ENCODE measurements around the gene AP5S1. TPM values are rescaled to one million over a fixed set of nuclear protein-coding genes. Genes with fewer than 3 reads are reported as not detected.
A peak's percentile ranks its signal among the peaks of the same experiment; 100 is the strongest.

The AP5S1 gene
- polyA plus RNA-seq, 1 donor from 2014 or later: 11.3 TPM

- no peaks in the 10 kb centered on the region for H3K79me2 ChIP-seq (replicated peaks; ENCODE audit: insufficient read depth, low read length)
Observed at GRCh38 chr20:3796477-3797225, 23.7 kb upstream of the AP5S1 start.

GRCh38 chr20:3797226-3797545 is 23.2 kb upstream of the AP5S1 start:
- Histone ChIP-seq H3K27me3 (ENCODE audit: insufficient read depth, low read depth, low read length) (no peaks in the 10 kb centered on the region), H3K4me2 (ENCODE audit: low read length) (no peak overlapping the region), H4K20me1 (ENCODE audit: insufficient read depth) (no peaks in the 10 kb centered on the region), H3K79me2 (replicated peaks; ENCODE audit: insufficient read depth, low read length) (no peaks in the 10 kb centered on the region), H3K27ac (ENCODE audit: low read length) (no peak overlapping the region), H3K9me2 (ENCODE audit: insufficient read depth, low read length) (no peaks in the 10 kb centered on the region), H3K4me3 (ENCODE audit: low read length) (no peak overlapping the region), H3K9me3 (ENCODE audit: low read length) (no peaks in the 10 kb centered on the region), H3F3A (ENCODE audit: insufficient read depth, low read length, poor library complexity, severe bottlenecking) (no peaks in the 10 kb centered on the region), H2AFZ (ENCODE audit: low read depth, low read length) (no peak overlapping the region), H3K9ac (ENCODE audit: low read length) (no peak overlapping the region), H3K36me3 (ENCODE audit: insufficient read depth, low read length) (no peaks in the 10 kb centered on the region)
- no peak for TF ChIP-seq REST (IDR thresholded peaks at IDR 0.05; ENCODE audit: borderline replicate concordance)
- TF ChIP-seq TAF1 (IDR thresholded peaks at IDR 0.05; ENCODE audit: low read depth): no peak
- TF ChIP-seq MXI1 (conservative IDR thresholded peaks at IDR 0.05; ENCODE audit: poor library complexity, severe bottlenecking): no peak
- TF ChIP-seq EP300 (conservative IDR thresholded peaks at IDR 0.05; ENCODE audit: poor library complexity, severe bottlenecking): no peak
- no peak for TF ChIP-seq EZH2 (IDR thresholded peaks at IDR 0.05; ENCODE audit: borderline replicate concordance, insufficient read depth, low read length, poor library complexity, severe bottlenecking)
- TF ChIP-seq RAD21 (conservative IDR thresholded peaks at IDR 0.05): no peak
- no peak for TF ChIP-seq POLR2AphosphoS5 (IDR thresholded peaks at IDR 0.05)
- no peak for TF ChIP-seq SMC3 (conservative IDR thresholded peaks at IDR 0.05; ENCODE audit: poor library complexity)

More at GRCh38 chr20:3796477-3797225, 23.7 kb upstream of the AP5S1 start:
- H3K9ac ChIP-seq (ENCODE audit: low read length): no peak overlapping the region
- H3K4me3 ChIP-seq (ENCODE audit: low read length): peak overlapping the region; percentile 79
- no peak overlapping the region for H3K4me2 ChIP-seq (ENCODE audit: low read length)
- no peak overlapping the region for H3K27ac ChIP-seq (ENCODE audit: low read length)
- H3K9me2 ChIP-seq (ENCODE audit: insufficient read depth, low read length): no peaks in the 10 kb centered on the region
- no peaks in the 10 kb centered on the region for H3F3A ChIP-seq (ENCODE audit: insufficient read depth, low read length, poor library complexity, severe bottlenecking)
- H2AFZ ChIP-seq (ENCODE audit: low read depth, low read length): no peak overlapping the region
- no peaks in the 10 kb centered on the region for H3K36me3 ChIP-seq (ENCODE audit: insufficient read depth, low read length)
- TF ChIP-seq RAD21 (conservative IDR thresholded peaks at IDR 0.05) (no peak), MXI1 (conservative IDR thresholded peaks at IDR 0.05; ENCODE audit: poor library complexity, severe bottlenecking) (no peak), REST (IDR thresholded peaks at IDR 0.05; ENCODE audit: borderline replicate concordance) (no peak), EP300 (conservative IDR thresholded peaks at IDR 0.05; ENCODE audit: poor library complexity, severe bottlenecking) (no peak), TAF1 (IDR thresholded peaks at IDR 0.05; ENCODE audit: low read depth) (no peak), EZH2 (IDR thresholded peaks at IDR 0.05; ENCODE audit: borderline replicate concordance, insufficient read depth, low read length, poor library complexity, severe bottlenecking) (no peak), POLR2AphosphoS5 (IDR thresholded peaks at IDR 0.05) (no peak), CTCF (IDR thresholded peaks at IDR 0.05; ENCODE audit: poor library complexity, severe bottlenecking) (no peak), SMC3 (conservative IDR thresholded peaks at IDR 0.05; ENCODE audit: poor library complexity) (no peak)
- H3K9me3 ChIP-seq (ENCODE audit: low read length): no peaks in the 10 kb centered on the region
- no peaks in the 10 kb centered on the region for H4K20me1 ChIP-seq (ENCODE audit: insufficient read depth)
- H3K27me3 ChIP-seq (ENCODE audit: insufficient read depth, low read depth, low read length): no peaks in the 10 kb centered on the region
